Fibroblast of lung (primary cell): Measurements from ENCODE around the gene ZIC1. TPM values are rescaled to one million over a fixed set of nuclear protein-coding genes. Genes with fewer than 3 reads are reported as not detected.

Experiments
- DNase-seq, 2 donors: peaks; one replicate each; pipeline versions ENCODE4 v3.0.0 to v3.0.0-alpha.2; 2010; ENCODE audit warnings: low read depth in 2 of 2
- H2AFZ ChIP-seq: 2 replicates; pipeline ENCODE4 v1.5.1; 2012; ENCODE audit warnings: low read length, control low read depth, inconsistent platforms
- H3K27ac ChIP-seq: 2 replicates; pipeline ENCODE4 v1.5.1; 2011; ENCODE audit warnings: low read length, control low read depth; ENCODE audit not compliant: insufficient read depth
- H3K27me3 ChIP-seq: 2 replicates; pipeline ENCODE4 v1.5.1; 2011; ENCODE audit warnings: mild to moderate bottlenecking, low read length; ENCODE audit not compliant: control insufficient read depth, insufficient read depth
- H3K36me3 ChIP-seq: 2 replicates; pipeline ENCODE4 v1.5.1; 2011; ENCODE audit warnings: low read length; ENCODE audit not compliant: control insufficient read depth, insufficient read depth
- H3K4me1 ChIP-seq: 2 replicates; pipeline ENCODE4 v1.5.1; 2011; ENCODE audit warnings: low read length; ENCODE audit not compliant: control insufficient read depth, insufficient read depth; ENCODE audit errors: extremely low read depth
- H3K4me2 ChIP-seq: 2 replicates; pipeline ENCODE4 v1.5.1; 2011; ENCODE audit warnings: low read length, control low read depth; ENCODE audit not compliant: insufficient read depth; ENCODE audit errors: extremely low read depth
- H3K4me3 ChIP-seq, 4 experiments: fragments of 200-600 bp in 1 of 4; sonication (generic) in 1 of 4; replicated peaks in 1 of 4; 2 replicates each; pipeline ENCODE4 v1.5.1; 2011 to 2016; ENCODE audit warnings: low read length in 4 of 4, low read depth in 3 of 4, mild to moderate bottlenecking in 3 of 4, control low read depth in 2 of 4, inconsistent platforms in 1 of 4, mixed read lengths in 1 of 4; ENCODE audit not compliant: insufficient read depth in 1 of 4; ENCODE audit errors: control extremely low read depth in 1 of 4
- H3K79me2 ChIP-seq: 2 replicates; pipeline ENCODE4 v1.5.1; 2012; ENCODE audit warnings: mild to moderate bottlenecking, low read length, inconsistent platforms; ENCODE audit not compliant: control insufficient read depth, insufficient read depth
- H3K9ac ChIP-seq: 2 replicates; pipeline ENCODE4 v1.5.1; 2011; ENCODE audit warnings: mild to moderate bottlenecking, low read length, control low read depth; ENCODE audit not compliant: insufficient read depth
- H3K9me3 ChIP-seq: 2 replicates; pipeline ENCODE4 v1.5.1; 2012; ENCODE audit warnings: low read depth, low read length; ENCODE audit not compliant: control insufficient read depth, insufficient read depth
- H4K20me1 ChIP-seq: 2 replicates; pipeline ENCODE4 v1.5.1; 2011; ENCODE audit warnings: low read length; ENCODE audit not compliant: control insufficient read depth, insufficient read depth; ENCODE audit errors: extremely low read depth
- EZH2 ChIP-seq: IDR thresholded peaks from 2 replicates; pipeline ENCODE4 v1.5.1; 2012; ENCODE audit warnings: low read length, control low read depth, mild to moderate bottlenecking; ENCODE audit errors: missing control alignments
- polyA plus RNA-seq, 2 donors: library from polyadenylated mRNA; depleted of rRNA in 1 of 2; stranded (reverse) in 1 of 2; unstranded in 1 of 2; fragments of >200 nt; gene quantifications; 2 replicates each; pipeline ENCODE4 v1.2.1, GENCODE V29; 2011 to 2012; ENCODE audit warnings: missing spikeins in 1 of 2
- total RNA-seq: library from RNA; depleted of rRNA; stranded (reverse); fragments of >200 nt; gene quantifications from 2 replicates; pipeline ENCODE4 v1.2.1, GENCODE V29; 2014
- TF ChIP-seq, protein P1 (sequence below), 2 donors: IDR thresholded peaks in 1 of 2; conservative IDR thresholded peaks in 1 of 2; 1 replicate in 1 of 2; 2 replicates in 1 of 2; pipeline ENCODE4 v1.5.1; 2011 to 2012; ENCODE audit warnings: low read length in 2 of 2, control low read depth in 1 of 2, inconsistent platforms in 1 of 2, low read depth in 1 of 2, mild to moderate bottlenecking in 1 of 2

ZIC1 gene
- total and polyA plus RNA-seq, 2 donors (not counting 1 experiment from before 2014, with no cell fraction given): 0.11 TPM; not detected in 1

DNA sequence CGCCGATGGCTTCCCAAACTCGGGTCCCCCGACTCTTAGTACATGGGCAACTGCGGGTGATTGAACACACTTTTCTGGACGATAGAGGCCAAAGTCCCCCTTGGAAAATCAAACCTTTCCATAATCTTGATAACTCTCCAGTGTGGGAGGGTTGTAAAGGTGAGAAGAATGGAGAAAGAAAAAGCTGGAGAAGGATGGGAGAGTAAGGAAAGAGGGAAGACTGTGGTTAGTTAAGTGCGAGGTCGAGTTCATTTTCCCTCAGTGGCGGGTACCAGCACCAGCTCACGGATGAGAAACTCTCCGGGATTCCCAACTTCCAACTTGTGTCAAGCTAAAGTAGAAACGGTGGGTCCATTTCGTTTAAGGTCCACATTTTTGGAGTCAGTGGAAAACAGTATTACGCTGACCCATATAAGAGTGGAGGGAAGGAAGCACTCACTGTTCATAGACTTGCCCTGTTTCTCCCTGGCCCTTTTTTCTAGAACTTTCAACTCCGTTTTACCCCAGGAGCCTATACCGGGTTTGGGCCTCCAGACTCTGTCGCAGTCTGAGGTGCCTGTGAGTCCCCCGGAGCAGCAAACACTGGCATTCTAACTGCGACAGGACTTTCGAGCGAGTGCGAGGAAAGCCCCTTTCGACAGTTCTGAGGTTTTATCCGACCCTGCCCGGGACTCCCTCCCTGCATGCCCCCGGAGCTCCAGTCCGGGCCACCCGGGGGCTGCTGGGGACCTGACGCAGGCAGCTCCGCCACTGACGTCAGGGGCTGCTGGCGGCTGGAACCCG lies 14.8 kb downstream of the ZIC1 start:
- H3K4me2 ChIP-seq: no peak overlapping the region
- H3K9me3 ChIP-seq: no peaks in the 10 kb centered on the region
- DNase-seq: no peak
- H3K4me3 ChIP-seq: no peak overlapping the region
- no peaks in the 10 kb centered on the region for H3K36me3 ChIP-seq
- peaks cover 59% of the 10 kb centered on the region for H3K27me3 ChIP-seq
- TF ChIP-seq EZH2: peak; percentile 79
- TF ChIP-seq, protein P1, sequence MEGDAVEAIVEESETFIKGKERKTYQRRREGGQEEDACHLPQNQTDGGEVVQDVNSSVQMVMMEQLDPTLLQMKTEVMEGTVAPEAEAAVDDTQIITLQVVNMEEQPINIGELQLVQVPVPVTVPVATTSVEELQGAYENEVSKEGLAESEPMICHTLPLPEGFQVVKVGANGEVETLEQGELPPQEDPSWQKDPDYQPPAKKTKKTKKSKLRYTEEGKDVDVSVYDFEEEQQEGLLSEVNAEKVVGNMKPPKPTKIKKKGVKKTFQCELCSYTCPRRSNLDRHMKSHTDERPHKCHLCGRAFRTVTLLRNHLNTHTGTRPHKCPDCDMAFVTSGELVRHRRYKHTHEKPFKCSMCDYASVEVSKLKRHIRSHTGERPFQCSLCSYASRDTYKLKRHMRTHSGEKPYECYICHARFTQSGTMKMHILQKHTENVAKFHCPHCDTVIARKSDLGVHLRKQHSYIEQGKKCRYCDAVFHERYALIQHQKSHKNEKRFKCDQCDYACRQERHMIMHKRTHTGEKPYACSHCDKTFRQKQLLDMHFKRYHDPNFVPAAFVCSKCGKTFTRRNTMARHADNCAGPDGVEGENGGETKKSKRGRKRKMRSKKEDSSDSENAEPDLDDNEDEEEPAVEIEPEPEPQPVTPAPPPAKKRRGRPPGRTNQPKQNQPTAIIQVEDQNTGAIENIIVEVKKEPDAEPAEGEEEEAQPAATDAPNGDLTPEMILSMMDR (conservative IDR thresholded peaks at IDR 0.05 in 1 of 2, IDR thresholded peaks at IDR 0.05 in 1 of 2; ENCODE audit: low read depth in 1 of 2, low read length in 2 of 2): no peak
- no peak overlapping the region for H2AFZ ChIP-seq
- H3K27ac ChIP-seq: no peak overlapping the region
- no peaks in the 10 kb centered on the region for H3K4me1 ChIP-seq
- H3K9ac ChIP-seq: no peak overlapping the region
- no peaks in the 10 kb centered on the region for H4K20me1 ChIP-seq
- no peaks in the 10 kb centered on the region for H3K79me2 ChIP-seq

DNA sequence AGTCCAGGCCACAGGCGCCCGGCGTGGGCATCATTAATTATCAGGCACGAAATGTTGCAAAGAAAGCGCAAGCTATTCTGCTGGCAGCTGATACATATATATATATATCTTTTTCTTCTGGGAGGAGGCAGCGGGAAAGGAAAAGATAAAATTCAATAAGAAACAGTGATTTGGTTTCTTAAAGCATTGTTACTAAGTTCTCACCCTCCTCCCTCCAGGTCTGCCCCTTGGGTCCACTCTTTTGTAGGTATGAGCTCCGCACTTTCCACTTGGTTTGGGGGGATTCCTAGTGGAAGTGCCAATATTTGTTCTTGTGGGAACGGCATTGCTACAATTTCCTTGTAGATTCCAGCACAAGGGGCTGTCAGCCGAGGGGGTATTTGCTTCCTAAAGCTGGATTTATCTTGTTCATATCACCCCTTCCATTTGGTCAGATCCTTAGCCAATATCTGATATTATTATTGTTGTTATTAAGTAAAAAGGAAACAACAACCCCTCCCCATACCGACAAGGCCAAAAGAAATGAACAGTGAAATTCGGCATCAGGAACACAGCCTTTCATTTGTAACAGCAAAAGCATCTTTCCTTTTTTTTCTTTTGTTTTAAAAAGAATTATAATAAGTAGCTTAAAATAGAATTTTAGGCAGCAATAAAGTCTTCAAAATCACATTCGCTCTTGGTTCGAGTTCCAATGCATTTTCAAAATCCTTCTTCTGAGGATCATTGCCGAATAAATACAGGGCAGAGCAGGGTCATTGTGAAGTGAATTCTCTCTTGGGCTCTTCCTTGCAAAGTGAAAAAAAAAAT lies 15.6 kb downstream of the ZIC1 start:
- Histone ChIP-seq H3K4me1 (no peaks in the 10 kb centered on the region), H3K9me3 (no peaks in the 10 kb centered on the region), H3K36me3 (no peaks in the 10 kb centered on the region), H3K79me2 (no peaks in the 10 kb centered on the region), H3K4me3 (no peak overlapping the region), H4K20me1 (no peaks in the 10 kb centered on the region), H3K27me3 (peaks cover 51% of the 10 kb centered on the region), H3K4me2 (no peak overlapping the region), H3K27ac (no peak overlapping the region), H3K9ac (no peak overlapping the region), H2AFZ (no peak overlapping the region)
- TF ChIP-seq, protein P1 (conservative IDR thresholded peaks at IDR 0.05 in 1 of 2, IDR thresholded peaks at IDR 0.05 in 1 of 2; ENCODE audit: low read depth in 1 of 2, low read length in 2 of 2): no peak
- no peak for TF ChIP-seq EZH2
- DNase-seq: no peak

DNA sequence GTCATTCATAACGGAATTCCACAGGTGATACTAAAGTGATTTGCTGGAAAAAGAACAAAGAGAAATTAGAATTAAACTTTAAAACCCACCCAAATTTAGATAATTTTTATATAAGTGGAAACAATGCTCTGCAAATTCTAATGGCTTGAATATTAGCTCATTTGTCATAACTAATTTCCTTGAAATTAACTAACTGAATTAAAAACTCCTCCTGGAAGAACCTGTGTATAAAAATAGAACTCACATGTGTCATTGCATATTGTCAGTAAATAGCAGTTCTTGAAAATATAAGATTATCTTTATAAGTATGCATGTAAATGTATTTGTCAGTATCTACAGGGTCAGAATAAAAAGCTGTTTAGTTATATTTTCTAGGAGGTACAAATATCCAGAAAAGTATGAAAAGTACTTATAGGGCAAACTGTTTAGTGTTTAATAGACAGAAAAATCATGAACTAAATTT lies 16.3 kb downstream of the ZIC1 start:
- Histone ChIP-seq H3K9ac (no peak overlapping the region), H3K4me3 (no peak overlapping the region), H3K79me2 (no peaks in the 10 kb centered on the region), H3K4me2 (no peak overlapping the region), H4K20me1 (no peaks in the 10 kb centered on the region), H3K9me3 (no peaks in the 10 kb centered on the region), H3K27ac (no peak overlapping the region), H3K4me1 (no peaks in the 10 kb centered on the region), H3K27me3 (peaks cover 45% of the 10 kb centered on the region), H3K36me3 (no peaks in the 10 kb centered on the region), H2AFZ (no peak overlapping the region)
- TF ChIP-seq EZH2: no peak
- TF ChIP-seq, protein P1 (conservative IDR thresholded peaks at IDR 0.05 in 1 of 2, IDR thresholded peaks at IDR 0.05 in 1 of 2; ENCODE audit: low read depth in 1 of 2, low read length in 2 of 2): no peak
- DNase-seq: no peak
